Measurements from ENCODE around the gene UBE4A.

The UBE4A gene

GRCh38 chr11:118322721-118323120, 36.7 kb upstream of the UBE4A start:
- CTCF ChIA-PET, result no interaction called here
- H3K4me1 Mint-ChIP-seq, result peaks cover 42% of the 10 kb centered on the region
- DNase-seq, result no peak
- peaks cover 29% of the 10 kb centered on the region for H3K36me3 Mint-ChIP-seq
- no peak overlapping the region for H3K27ac Mint-ChIP-seq
- H3K9me3 Mint-ChIP-seq, result no peaks in the 10 kb centered on the region
- no peak overlapping the region for H3K4me3 Mint-ChIP-seq
- H3K27me3 Mint-ChIP-seq, result no peaks in the 10 kb centered on the region

- CTCF ChIA-PET, result no interaction called here
- H3K4me1 Mint-ChIP-seq, result peaks cover 19% of the 10 kb centered on the region
- no peaks in the 10 kb centered on the region for H3K9me3 Mint-ChIP-seq
- no peak overlapping the region for H3K27ac Mint-ChIP-seq
- peaks cover 16% of the 10 kb centered on the region for H3K36me3 Mint-ChIP-seq
- H3K4me3 Mint-ChIP-seq, result no peak overlapping the region
- H3K27me3 Mint-ChIP-seq, result no peaks in the 10 kb centered on the region
- DNase-seq, result no peak
Measured at GRCh38 chr11:118325283-118325682, 34.1 kb upstream of the UBE4A start.

- no peak for DNase-seq
- Mint-ChIP-seq H3K4me3 (no peak overlapping the region), H3K27ac (no peak overlapping the region), H3K27me3 (no peaks in the 10 kb centered on the region), H3K4me1 (peaks cover 4% of the 10 kb centered on the region), H3K9me3 (no peaks in the 10 kb centered on the region), H3K36me3 (peaks cover 12% of the 10 kb centered on the region)
- CTCF ChIA-PET, result no interaction called here
Measured at GRCh38 chr11:118328745-118329144, 30.7 kb upstream of the UBE4A start.

- Mint-ChIP-seq H3K36me3 (peaks cover 36% of the 10 kb centered on the region), H3K4me3 (peak overlapping the region; percentile 31), H3K4me1 (peaks cover 56% of the 10 kb centered on the region), H3K27ac (peak overlapping the region; percentile 90), H3K27me3 (peaks cover 4% of the 10 kb centered on the region), H3K9me3 (no peaks in the 10 kb centered on the region)
- CTCF ChIA-PET, result interaction anchor here (1.2 to 1.8 kb wide), 2 partner anchors 31 to 39 kb away, joined by 4 to 5 read pairs; no protein-coding TSS in a partner anchor
- no peak for DNase-seq
Measured at GRCh38 chr11:118334745-118335144, 24.7 kb upstream of the UBE4A start.

- peak; percentile 95 for DNase-seq
- H3K36me3 Mint-ChIP-seq, result peaks cover 49% of the 10 kb centered on the region
- CTCF ChIA-PET, result interaction anchor here (0.8 to 8.2 kb wide), 6 partner anchors 14 to 140 kb away, joined by 3 to 76 read pairs (median 6); no protein-coding TSS in a partner anchor
- peaks cover 72% of the 10 kb centered on the region for H3K4me1 Mint-ChIP-seq
- peak overlapping the region; percentile 81 for H3K4me3 Mint-ChIP-seq
- no peaks in the 10 kb centered on the region for H3K9me3 Mint-ChIP-seq
- peak overlapping the region; percentile 100 for H3K27ac Mint-ChIP-seq
- H3K27me3 Mint-ChIP-seq, result peaks cover 4% of the 10 kb centered on the region
Measured at GRCh38 chr11:118338637-118339061, 20.8 kb upstream of the UBE4A start.

GRCh38 chr11:118339281-118339961, 20.0 kb upstream of the UBE4A start:
- CTCF ChIA-PET, result interaction anchor here (1.0 to 8.2 kb wide), 8 partner anchors 8 to 141 kb away, joined by 3 to 76 read pairs (median 6); no protein-coding TSS in a partner anchor
- Mint-ChIP-seq H3K36me3 (peaks cover 53% of the 10 kb centered on the region), H3K27me3 (peaks cover 4% of the 10 kb centered on the region), H3K4me3 (peak overlapping the region; percentile 81), H3K9me3 (no peaks in the 10 kb centered on the region), H3K27ac (peak overlapping the region; percentile 100), H3K4me1 (peaks cover 71% of the 10 kb centered on the region)
- peak; percentile 34 for DNase-seq

- peak overlapping the region; percentile 100 for H3K27ac Mint-ChIP-seq
- peaks cover 66% of the 10 kb centered on the region for H3K4me1 Mint-ChIP-seq
- H3K27me3 Mint-ChIP-seq, result peaks cover 4% of the 10 kb centered on the region
- peaks cover 61% of the 10 kb centered on the region for H3K36me3 Mint-ChIP-seq
- DNase-seq, result no peak
- H3K4me3 Mint-ChIP-seq, result peak overlapping the region; percentile 81
- CTCF ChIA-PET, result interaction anchor here (0.8 to 8.2 kb wide), 6 partner anchors 13 to 142 kb away, joined by 3 to 76 read pairs (median 6); partner anchors contain the start of gene CD3E
- no peaks in the 10 kb centered on the region for H3K9me3 Mint-ChIP-seq
Measured at GRCh38 chr11:118340449-118340848, 19.0 kb upstream of the UBE4A start.

- Mint-ChIP-seq H3K27ac (peak overlapping the region; percentile 100), H3K9me3 (no peaks in the 10 kb centered on the region), H3K4me3 (peak overlapping the region; percentile 81), H3K4me1 (peaks cover 66% of the 10 kb centered on the region), H3K36me3 (peaks cover 65% of the 10 kb centered on the region), H3K27me3 (peaks cover 4% of the 10 kb centered on the region)
- no peak for DNase-seq
- CTCF ChIA-PET, result interaction anchor here (1.2 to 8.2 kb wide), 7 partner anchors 12 to 61 kb away, joined by 3 to 76 read pairs (median 8); partner anchors contain the start of gene CD3E
Measured at GRCh38 chr11:118341261-118341660, 18.1 kb upstream of the UBE4A start.

- Mint-ChIP-seq H3K4me1 (peaks cover 66% of the 10 kb centered on the region), H3K4me3 (peak overlapping the region; percentile 81), H3K36me3 (peaks cover 67% of the 10 kb centered on the region), H3K9me3 (no peaks in the 10 kb centered on the region), H3K27me3 (peaks cover 4% of the 10 kb centered on the region), H3K27ac (peak overlapping the region; percentile 100)
- peak; percentile 52 for DNase-seq
- CTCF ChIA-PET, result interaction anchor here (0.9 to 8.2 kb wide), 10 partner anchors 11 to 143 kb away, joined by 3 to 76 read pairs (median 4); partner anchors contain the start of gene CD3E
Measured at GRCh38 chr11:118341815-118342489, 17.4 kb upstream of the UBE4A start.

- Mint-ChIP-seq H3K4me1 (peaks cover 71% of the 10 kb centered on the region), H3K27me3 (peaks cover 4% of the 10 kb centered on the region), H3K4me3 (peak within 1 kb of the TSS; percentile 81), H3K36me3 (peaks cover 69% of the 10 kb centered on the region), H3K9me3 (no peaks in the 10 kb centered on the region), H3K27ac (peak within 1 kb of the TSS; percentile 100)
- CTCF ChIA-PET, result interaction anchor here (0.8 to 8.2 kb wide), 10 partner anchors 10 to 144 kb away, joined by 3 to 76 read pairs (median 4); partner anchors contain the start of gene CD3E
- peak; percentile 77 for DNase-seq
Measured at GRCh38 chr11:118342503-118343161, 16.8 kb upstream of the UBE4A start, which contains the start of gene CD3D. Gene CD3D (minus strand): TSS chr11:118342705. CDS start chr11:118342607, 98 bp downstream.

- Mint-ChIP-seq H3K36me3 (peaks cover 66% of the 10 kb centered on the region), H3K27ac (peak overlapping the region; percentile 100), H3K4me3 (peak overlapping the region; percentile 81), H3K27me3 (peaks cover 4% of the 10 kb centered on the region), H3K9me3 (no peaks in the 10 kb centered on the region), H3K4me1 (peaks cover 70% of the 10 kb centered on the region)
- CTCF ChIA-PET, result interaction anchor here (0.8 to 8.2 kb wide), 5 partner anchors 10 to 54 kb away, joined by 3 to 76 read pairs (median 14); partner anchors contain the start of gene CD3E
- no peak for DNase-seq
Measured at GRCh38 chr11:118343248-118343647, 16.2 kb upstream of the UBE4A start.

GRCh38 chr11:118343981-118344515, 15.4 kb upstream of the UBE4A start, which contains the start of gene CD3G:
Gene CD3G (plus strand): TSS chr11:118344344. CDS start chr11:118344424, 80 bp downstream.
- no peaks in the 10 kb centered on the region for H3K27me3 Mint-ChIP-seq
- H3K9me3 Mint-ChIP-seq, result no peaks in the 10 kb centered on the region
- peak within 1 kb of the TSS; percentile 100 for H3K27ac Mint-ChIP-seq
- H3K4me1 Mint-ChIP-seq, result peaks cover 70% of the 10 kb centered on the region
- peaks cover 66% of the 10 kb centered on the region for H3K36me3 Mint-ChIP-seq
- peak; percentile 86 for DNase-seq
- CTCF ChIA-PET, result interaction anchor here (1.0 to 8.2 kb wide), 5 partner anchors 9 to 199 kb away, joined by 3 to 76 read pairs (median 14); partner anchors contain the start of gene CD3E
- peak within 1 kb of the TSS; percentile 81 for H3K4me3 Mint-ChIP-seq

- Mint-ChIP-seq H3K9me3 (no peaks in the 10 kb centered on the region), H3K4me3 (no peak overlapping the region), H3K27ac (peak overlapping the region; percentile 55), H3K4me1 (peaks cover 62% of the 10 kb centered on the region), H3K36me3 (peaks cover 75% of the 10 kb centered on the region), H3K27me3 (no peaks in the 10 kb centered on the region)
- no peak for DNase-seq
- CTCF ChIA-PET, result interaction anchor here (1.0 to 8.9 kb wide), 2 partner anchors 44 to 53 kb away, joined by 3 to 89 read pairs; no protein-coding TSS in a partner anchor
Measured at GRCh38 chr11:118349475-118349874, 9.9 kb upstream of the UBE4A start.

Measured in activated naive CD4-positive, alpha-beta T cell treated with anti-CD3 and anti-CD28 coated beads, Interleukin-2, amount 10 ng/mL, durations not matched to agents 7 days and 5 days (primary cell).